Ishikawa (cell line): ENCODE results near the gene NUSAP1.

Experiments
- MAX ChIP-seq: IDR thresholded peaks from 2 replicates; pipeline ENCODE4 v1.6.1; 2012
- RAD21 ChIP-seq: IDR thresholded peaks from 2 replicates; pipeline ENCODE4 v1.6.1; 2012; ENCODE audit warnings: low read depth
- TAF1 ChIP-seq: IDR thresholded peaks from 2 replicates; pipeline ENCODE4 v1.6.1; 2012; ENCODE audit warnings: low read depth, mild to moderate bottlenecking
- TCF12 ChIP-seq: IDR thresholded peaks from 2 replicates; pipeline ENCODE4 v1.6.1; 2012; ENCODE audit warnings: low read depth
- USF1 ChIP-seq: IDR thresholded peaks from 2 replicates; pipeline ENCODE4 v1.6.1; 2012
- ZBTB7A ChIP-seq: IDR thresholded peaks from 2 replicates; pipeline ENCODE4 v1.6.1; 2012; ENCODE audit warnings: low read depth

GRCh38 chr15:41354371-41354770, 21.7 kb downstream of the NUSAP1 start:
- TF ChIP-seq RAD21 (no peak), USF1 (no peak), ZBTB7A (no peak), MAX (no peak), TCF12 (no peak), TAF1 (no peak)
